ENCODE results near the gene TBCCD1. TPM values are rescaled to one million over a fixed set of nuclear protein-coding genes. Genes with fewer than 3 reads are reported as not detected.
A peak's percentile ranks its signal among the peaks of the same experiment; 100 is the strongest.

The TBCCD1 gene
- total RNA-seq, 3 donors from 2014 or later = 12.1 to 14.4 (median 12.4) TPM

- H3K9me3 Mint-ChIP-seq = no peaks in the 10 kb centered on the region
These were observed 43.7 kb downstream of the TBCCD1 start for GRCh38 chr3:186523434-186523833.

GRCh38 chr3:186523022-186523421 lies 44.1 kb downstream of the TBCCD1 start:
- peaks cover 45% of the 10 kb centered on the region for H3K4me1 Mint-ChIP-seq (ENCODE audit: low read depth)
- H3K4me3 Mint-ChIP-seq = no peak overlapping the region

More at GRCh38 chr3:186523434-186523833, 43.7 kb downstream of the TBCCD1 start:
- no peak for DNase-seq
- Mint-ChIP-seq H3K4me3 (no peak overlapping the region), H3K27me3 (ENCODE audit: low read depth) (no peaks in the 10 kb centered on the region), H3K36me3 (ENCODE audit: insufficient read depth) (no peaks in the 10 kb centered on the region), H3K4me1 (ENCODE audit: low read depth) (peaks cover 42% of the 10 kb centered on the region)
- no peak for ATAC-seq

GRCh38 chr3:186520957-186521842 lies 45.9 kb downstream of the TBCCD1 start:
- H3K27me3 Mint-ChIP-seq (ENCODE audit: low read depth) = no peaks in the 10 kb centered on the region
- DNase-seq (no peak), ATAC-seq (peak; percentile 47 to 48)
- no peaks in the 10 kb centered on the region for H3K9me3 Mint-ChIP-seq
- no peak overlapping the region for H3K4me3 Mint-ChIP-seq
- H3K36me3 Mint-ChIP-seq (ENCODE audit: insufficient read depth) = no peaks in the 10 kb centered on the region
- peaks cover 57% of the 10 kb centered on the region for H3K4me1 Mint-ChIP-seq (ENCODE audit: low read depth)

More at GRCh38 chr3:186523022-186523421, 44.1 kb downstream of the TBCCD1 start:
- H3K36me3 Mint-ChIP-seq (ENCODE audit: insufficient read depth) = no peaks in the 10 kb centered on the region
- DNase-seq = no peak
- ATAC-seq = no peak
- H3K27me3 Mint-ChIP-seq (ENCODE audit: low read depth) = no peaks in the 10 kb centered on the region
- no peaks in the 10 kb centered on the region for H3K9me3 Mint-ChIP-seq

GRCh38 chr3:186520431-186520830 lies 46.7 kb downstream of the TBCCD1 start:
- H3K9me3 Mint-ChIP-seq = no peaks in the 10 kb centered on the region
- DNase-seq (no peak), ATAC-seq (no peak)
- no peaks in the 10 kb centered on the region for H3K27me3 Mint-ChIP-seq (ENCODE audit: low read depth)
- H3K36me3 Mint-ChIP-seq (ENCODE audit: insufficient read depth) = no peaks in the 10 kb centered on the region
- H3K4me1 Mint-ChIP-seq (ENCODE audit: low read depth) = peaks cover 64% of the 10 kb centered on the region
- H3K4me3 Mint-ChIP-seq = no peak overlapping the region

GRCh38 chr3:186519021-186519658 lies 48.0 kb downstream of the TBCCD1 start:
- H3K4me1 Mint-ChIP-seq (ENCODE audit: low read depth) = peaks cover 77% of the 10 kb centered on the region
- H3K27me3 Mint-ChIP-seq (ENCODE audit: low read depth) = no peaks in the 10 kb centered on the region
- H3K9me3 Mint-ChIP-seq = no peaks in the 10 kb centered on the region
- no peaks in the 10 kb centered on the region for H3K36me3 Mint-ChIP-seq (ENCODE audit: insufficient read depth)
- DNase-seq (peak; percentile 62), ATAC-seq (peak; percentile 74 to 82)
- peak overlapping the region; percentile 37 for H3K4me3 Mint-ChIP-seq

GRCh38 chr3:186517218-186517617 lies 49.9 kb downstream of the TBCCD1 start:
- H3K9me3 Mint-ChIP-seq = no peaks in the 10 kb centered on the region
- ATAC-seq (no peak), DNase-seq (no peak)
- no peaks in the 10 kb centered on the region for H3K27me3 Mint-ChIP-seq (ENCODE audit: low read depth)
- H3K4me1 Mint-ChIP-seq (ENCODE audit: low read depth) = peaks cover 85% of the 10 kb centered on the region
- H3K4me3 Mint-ChIP-seq = no peak overlapping the region
- H3K36me3 Mint-ChIP-seq (ENCODE audit: insufficient read depth) = no peaks in the 10 kb centered on the region

- no peaks in the 10 kb centered on the region for H3K36me3 Mint-ChIP-seq (ENCODE audit: insufficient read depth)
- no peak for ATAC-seq
- H3K4me3 Mint-ChIP-seq = no peak overlapping the region
- peaks cover 85% of the 10 kb centered on the region for H3K4me1 Mint-ChIP-seq (ENCODE audit: low read depth)
- DNase-seq = no peak
- no peaks in the 10 kb centered on the region for H3K27me3 Mint-ChIP-seq (ENCODE audit: low read depth)
- no peaks in the 10 kb centered on the region for H3K9me3 Mint-ChIP-seq
These were observed 50.5 kb downstream of the TBCCD1 start for GRCh38 chr3:186516646-186517045.

- no peak for DNase-seq
- Mint-ChIP-seq H3K9me3 (no peaks in the 10 kb centered on the region), H3K36me3 (ENCODE audit: insufficient read depth) (no peaks in the 10 kb centered on the region), H3K27me3 (ENCODE audit: low read depth) (no peaks in the 10 kb centered on the region), H3K4me1 (ENCODE audit: low read depth) (peaks cover 84% of the 10 kb centered on the region), H3K4me3 (no peak overlapping the region)
- ATAC-seq = no peak
These were observed 52.0 kb downstream of the TBCCD1 start for GRCh38 chr3:186515125-186515524.

- ATAC-seq (peak; percentile 64 to 65), DNase-seq (no peak)
- Mint-ChIP-seq H3K27me3 (ENCODE audit: low read depth) (no peaks in the 10 kb centered on the region), H3K9me3 (no peaks in the 10 kb centered on the region), H3K4me3 (no peak overlapping the region), H3K36me3 (ENCODE audit: insufficient read depth) (no peaks in the 10 kb centered on the region), H3K4me1 (ENCODE audit: low read depth) (peaks cover 78% of the 10 kb centered on the region)
These were observed 52.7 kb downstream of the TBCCD1 start for GRCh38 chr3:186514296-186515002.

- Mint-ChIP-seq H3K27me3 (ENCODE audit: low read depth) (no peaks in the 10 kb centered on the region), H3K4me3 (no peak overlapping the region), H3K4me1 (ENCODE audit: low read depth) (peaks cover 67% of the 10 kb centered on the region), H3K9me3 (no peaks in the 10 kb centered on the region), H3K36me3 (ENCODE audit: insufficient read depth) (no peaks in the 10 kb centered on the region)
- DNase-seq (no peak), ATAC-seq (no peak)
These were observed 53.8 kb downstream of the TBCCD1 start for GRCh38 chr3:186513386-186513785.

GRCh38 chr3:186512570-186513302 lies 54.4 kb downstream of the TBCCD1 start:
- Mint-ChIP-seq H3K9me3 (no peaks in the 10 kb centered on the region), H3K36me3 (ENCODE audit: insufficient read depth) (no peaks in the 10 kb centered on the region), H3K4me3 (no peak overlapping the region), H3K27me3 (ENCODE audit: low read depth) (no peaks in the 10 kb centered on the region), H3K4me1 (ENCODE audit: low read depth) (peaks cover 61% of the 10 kb centered on the region)
- DNase-seq = no peak
- ATAC-seq = no peak

- ATAC-seq (no peak), DNase-seq (no peak)
- Mint-ChIP-seq H3K9me3 (no peaks in the 10 kb centered on the region), H3K36me3 (ENCODE audit: insufficient read depth) (no peaks in the 10 kb centered on the region), H3K4me3 (no peak overlapping the region), H3K4me1 (ENCODE audit: low read depth) (peaks cover 57% of the 10 kb centered on the region), H3K27me3 (ENCODE audit: low read depth) (peaks cover 1% of the 10 kb centered on the region)
These were observed 55.4 kb downstream of the TBCCD1 start for GRCh38 chr3:186511702-186512101.

GRCh38 chr3:186511245-186511644 lies 55.9 kb downstream of the TBCCD1 start:
- Mint-ChIP-seq H3K4me1 (ENCODE audit: low read depth) (peaks cover 55% of the 10 kb centered on the region), H3K9me3 (no peaks in the 10 kb centered on the region), H3K36me3 (ENCODE audit: insufficient read depth) (no peaks in the 10 kb centered on the region), H3K4me3 (no peak overlapping the region), H3K27me3 (ENCODE audit: low read depth) (peaks cover 1% of the 10 kb centered on the region)
- DNase-seq (no peak), ATAC-seq (peak; percentile 38 to 39)

Data from activated T-cell treated with anti-CD3 and anti-CD28 coated beads, Interleukin-2, amount 50 U/mL, for 4 hours (primary cell).